ENCODE data around the gene SERPING1. TPM values are rescaled to one million over a fixed set of nuclear protein-coding genes. Genes with fewer than 3 reads are reported as not detected.
A peak's percentile ranks its signal among the peaks of the same experiment; 100 is the strongest.

The SERPING1 gene
- total and polyA plus RNA-seq, 2 of the 13 experiments (the other 11 are each of a cell fraction or from before 2014, with no cell fraction given): 2.0 to 10.4 TPM

- TF ChIP-seq DNMT1 (CRISPR knock-in tag; IDR thresholded peaks at IDR 0.05) (no peak), ZNF770 (CRISPR knock-in tag; IDR thresholded peaks at IDR 0.05) (no peak), SOX5 (CRISPR knock-in tag; IDR thresholded peaks at IDR 0.05; ENCODE audit: borderline replicate concordance) (peak; percentile 40; the same call in 1 of the 2 replicates), ZBTB40 (IDR thresholded peaks at IDR 0.05) (no peak), ZBTB40 (CRISPR knock-in tag; IDR thresholded peaks at IDR 0.05) (peak; percentile 42; the same call in 1 of the 2 replicates), MEIS2 (CRISPR knock-in tag; IDR thresholded peaks at IDR 0.05) (no peak), GABPB1 (CRISPR knock-in tag; IDR thresholded peaks at IDR 0.05) (peak; percentile 41; the same call in 1 of the 2 replicates), KLF15 (CRISPR knock-in tag; IDR thresholded peaks at IDR 0.05; ENCODE audit: borderline replicate concordance) (no peak), ZNF260 (CRISPR knock-in tag; IDR thresholded peaks at IDR 0.05; ENCODE audit: borderline replicate concordance, low read depth) (no peak), ELK4 (CRISPR knock-in tag; IDR thresholded peaks at IDR 0.05; ENCODE audit: borderline replicate concordance) (no peak), IKZF5 (CRISPR knock-in tag; IDR thresholded peaks at IDR 0.05) (peak; percentile 55), ETV5 (CRISPR knock-in tag; IDR thresholded peaks at IDR 0.05; ENCODE audit: borderline replicate concordance) (peak; percentile 81), ZMYM2 (CRISPR knock-in tag; IDR thresholded peaks at IDR 0.05) (no peak), DBP (CRISPR knock-in tag; IDR thresholded peaks at IDR 0.05; ENCODE audit: not compliant biosample characterization) (no peak)
Observed at GRCh38 chr11:57639321-57640067, 42.0 kb downstream of the SERPING1 start (continued).
